GM18951 (cell line): ENCODE measurements around the gene CLP1.

Experiments used
- POLR2A ChIP-seq: IDR thresholded peaks from 4 replicates; pipeline ENCODE4 v1.6.1; 2011; ENCODE audit warnings: mild to moderate bottlenecking; ENCODE audit not compliant: insufficient read length, insufficient read depth; ENCODE audit errors: extremely low read depth
- in situ Hi-C: fragments of 300-500 bp; cut with MboI; formaldehyde crosslinking; loops from one replicate; pipeline ENCODE4 v1.12.0; 2022; ENCODE audit warnings: low sequenced_read_pairs, mixed read lengths, inconsistent platforms; ENCODE audit not compliant: unreplicated experiment

CLP1 gene

GRCh38 chr11:57657194-57658022, at the start of gene CLP1:
CLP1 (plus strand) TSS chr11:57657762; CDS start chr11:57659477, 1,715 bp downstream.
- in situ Hi-C loops: no loop called here
- peak; percentile 74 for TF ChIP-seq POLR2A

GRCh38 chr11:57610170-57610569, 47.4 kb upstream of the CLP1 start:
- TF ChIP-seq POLR2A: no peak
- in situ Hi-C loops: no loop called here

GRCh38 chr11:57614234-57614772, 43.3 kb upstream of the CLP1 start:
- no peak for TF ChIP-seq POLR2A
- in situ Hi-C loops: no loop called here

- no peak for TF ChIP-seq POLR2A
- in situ Hi-C loops: no loop called here
Observed at GRCh38 chr11:57615308-57615707, 42.3 kb upstream of the CLP1 start.

GRCh38 chr11:57616595-57616994, 41.0 kb upstream of the CLP1 start:
- in situ Hi-C loops: no loop called here
- no peak for TF ChIP-seq POLR2A

- in situ Hi-C loops: no loop called here
- TF ChIP-seq POLR2A: no peak
Observed at GRCh38 chr11:57618438-57618837, 39.1 kb upstream of the CLP1 start.

GRCh38 chr11:57619331-57619730, 38.2 kb upstream of the CLP1 start:
- in situ Hi-C loops: no loop called here
- no peak for TF ChIP-seq POLR2A

GRCh38 chr11:57620467-57620866, 37.1 kb upstream of the CLP1 start:
- no peak for TF ChIP-seq POLR2A
- in situ Hi-C loops: no loop called here

GRCh38 chr11:57622263-57622662, 35.3 kb upstream of the CLP1 start:
- in situ Hi-C loops: no loop called here
- no peak for TF ChIP-seq POLR2A

GRCh38 chr11:57624864-57625263, 32.7 kb upstream of the CLP1 start:
- no peak for TF ChIP-seq POLR2A
- in situ Hi-C loops: no loop called here

- in situ Hi-C loops: no loop called here
- TF ChIP-seq POLR2A: no peak
Observed at GRCh38 chr11:57626895-57627294, 30.7 kb upstream of the CLP1 start.

GRCh38 chr11:57630171-57630570, 27.4 kb upstream of the CLP1 start:
- in situ Hi-C loops: no loop called here
- TF ChIP-seq POLR2A: no peak

- no peak for TF ChIP-seq POLR2A
- in situ Hi-C loops: no loop called here
Observed at GRCh38 chr11:57632116-57632515, 25.4 kb upstream of the CLP1 start.

GRCh38 chr11:57633394-57634070, 24.0 kb upstream of the CLP1 start:
- in situ Hi-C loops: no loop called here
- TF ChIP-seq POLR2A: no peak
